IMR-90 (cell line): ENCODE measurements around the gene EMX1. TPM values are rescaled to one million over a fixed set of nuclear protein-coding genes. Genes with fewer than 3 reads are reported as not detected.

Source experiments
- ATAC-seq: fragments of 200-7000 bp; cut with Tn5 transposase; 2 replicates; pipeline ENCODE4 v1.9.1; 2020; ENCODE audit warnings: low read depth, mild to moderate bottlenecking, moderate library complexity
- BruUV-seq: library from RNA; stranded (reverse); fragments of 400-500 nt; replicated peaks from 2 replicates; lab custom pipeline; 2021; lab: Mats Ljungman, UMichigan
- CTCF ChIA-PET: fragments of 300-600 bp; formaldehyde crosslinking; extraction: SDS; loops from one replicate; lab custom pipeline; 2021; ENCODE audit warnings: antibody characterized with exemption; lab: Yijun Ruan, JAX
- POLR2A ChIA-PET: fragments of 300-600 bp; sonication (Branson Sonifier 250); formaldehyde crosslinking; loops from one replicate; lab custom pipeline; 2022; ENCODE audit warnings: antibody characterized with exemption; ENCODE audit not compliant: unreplicated experiment; lab: Charles Lee
- DNase-seq: peaks from one replicate; pipeline ENCODE4 v3.0.0; 2013
- H2AFZ ChIP-seq: replicated peaks from 2 replicates; pipeline ENCODE3; 2013; ENCODE audit warnings: low read length, mild to moderate bottlenecking; ENCODE audit not compliant: poor library complexity
- H2AK5ac ChIP-seq: 2 replicates; pipeline ENCODE4 v1.6.1; 2013; ENCODE audit warnings: low read depth, low read length, inconsistent platforms
- H2AK9ac ChIP-seq: replicated peaks from 2 replicates; pipeline ENCODE3; 2013; ENCODE audit warnings: mild to moderate bottlenecking, low read depth, low read length, moderate library complexity; ENCODE audit not compliant: poor library complexity
- H2BK120ac ChIP-seq: 2 replicates; pipeline ENCODE4 v1.6.1; 2013; ENCODE audit warnings: low read depth, low read length, inconsistent platforms
- H2BK15ac ChIP-seq: 3 replicates; pipeline ENCODE4 v1.6.1; 2013; ENCODE audit warnings: low read depth, low read length, inconsistent platforms
- H2BK20ac ChIP-seq: 2 replicates; pipeline ENCODE4 v1.6.1; 2013; ENCODE audit warnings: low read depth, mild to moderate bottlenecking, inconsistent platforms, low read length, moderate library complexity
- H2BK5ac ChIP-seq: 2 replicates; pipeline ENCODE4 v1.6.1; 2013; ENCODE audit warnings: mild to moderate bottlenecking, low read depth, low read length, inconsistent platforms; ENCODE audit not compliant: poor library complexity, severe bottlenecking
- H3K14ac ChIP-seq: replicated peaks from 2 replicates; pipeline ENCODE4 v1.6.1; 2013; ENCODE audit warnings: low read depth, low read length, inconsistent platforms
- H3K18ac ChIP-seq: 2 replicates; pipeline ENCODE4 v1.6.1; 2013; ENCODE audit warnings: low read depth, low read length, control low read depth
- H3K23ac ChIP-seq: 2 replicates; pipeline ENCODE4 v1.6.1; 2013; ENCODE audit warnings: low read depth, low read length, inconsistent platforms
- H3K27ac ChIP-seq: 2 replicates; pipeline ENCODE4 v1.5.1; 2013; ENCODE audit warnings: mild to moderate bottlenecking, control low read depth, low read length; ENCODE audit not compliant: insufficient read depth
- H3K27me3 ChIP-seq: 2 replicates; pipeline ENCODE4 v1.6.1; 2013; ENCODE audit warnings: low read length; ENCODE audit not compliant: control insufficient read depth, insufficient read depth
- H3K36me3 ChIP-seq: 2 replicates; pipeline ENCODE4 v1.6.1; 2013; ENCODE audit warnings: low read length, mixed read lengths; ENCODE audit not compliant: control insufficient read depth, insufficient read depth
- H3K4ac ChIP-seq: 2 replicates; pipeline ENCODE4 v1.6.1; 2013; ENCODE audit warnings: low read depth, low read length, inconsistent platforms
- H3K4me1 ChIP-seq: 2 replicates; pipeline ENCODE4 v1.6.1; 2013; ENCODE audit warnings: low read length, mixed read lengths; ENCODE audit not compliant: control insufficient read depth, insufficient read depth
- H3K4me2 ChIP-seq: 2 replicates; pipeline ENCODE4 v1.6.1; 2013; ENCODE audit warnings: low read depth, mild to moderate bottlenecking, control low read depth, low read length, moderate library complexity
- H3K4me3 ChIP-seq: 2 replicates; pipeline ENCODE4 v1.5.1; 2013; ENCODE audit warnings: low read depth, mild to moderate bottlenecking, control low read depth, low read length, moderate library complexity; ENCODE audit not compliant: insufficient read depth
- H3K56ac ChIP-seq: 2 replicates; pipeline ENCODE4 v1.6.1; 2013; ENCODE audit warnings: low read length, inconsistent platforms; ENCODE audit not compliant: insufficient read depth; ENCODE audit errors: extremely low read depth
- H3K79me1 ChIP-seq, 2 experiments: 2 replicates each; pipeline ENCODE4 v1.6.1; 2013; ENCODE audit warnings: low read length in 2 of 2, inconsistent platforms in 1 of 2, low read depth in 1 of 2
- H3K9ac ChIP-seq: 2 replicates; pipeline ENCODE4 v1.6.1; 2013; ENCODE audit warnings: low read depth, low read length, control low read depth
- H3K9me1 ChIP-seq: 2 replicates; pipeline ENCODE4 v1.6.1; 2013; ENCODE audit warnings: low read length, inconsistent platforms; ENCODE audit not compliant: insufficient read depth
- H3K9me3 ChIP-seq: 2 replicates; pipeline ENCODE4 v1.6.1; 2013; ENCODE audit warnings: low read length; ENCODE audit not compliant: control insufficient read depth, insufficient read depth
- H4K20me1 ChIP-seq: 2 replicates; pipeline ENCODE4 v1.6.1; 2013; ENCODE audit warnings: low read length, inconsistent platforms; ENCODE audit not compliant: insufficient read depth
- H4K5ac ChIP-seq: 2 replicates; pipeline ENCODE4 v1.6.1; 2013; ENCODE audit warnings: mild to moderate bottlenecking, low read depth, low read length, control low read depth
- H4K8ac ChIP-seq, 2 experiments: 2 replicates each; pipeline ENCODE4 v1.6.1; 2013; ENCODE audit warnings: low read depth in 2 of 2, low read length in 2 of 2, control low read depth in 1 of 2, inconsistent platforms in 1 of 2
- H4K91ac ChIP-seq: 2 replicates; pipeline ENCODE4 v1.6.1; 2013; ENCODE audit warnings: low read depth, low read length, inconsistent platforms; ENCODE audit not compliant: insufficient read depth
- BHLHE40 ChIP-seq: fragments of 150-350 bp; IDR thresholded peaks from 2 replicates; pipeline ENCODE4 v1.6.1; 2016; ENCODE audit warnings: mild to moderate bottlenecking, low read depth, low read length
- CEBPB ChIP-seq: IDR thresholded peaks from 2 replicates; pipeline ENCODE4 v1.6.1; 2012; ENCODE audit warnings: low read depth, low read length, improper control_type of control experiment
- CHD1 ChIP-seq: IDR thresholded peaks from 2 replicates; pipeline ENCODE4 v1.6.1; 2012; ENCODE audit warnings: low read depth, low read length, improper control_type of control experiment
- ELK1 ChIP-seq: fragments of 150-350 bp; IDR thresholded peaks from 2 replicates; pipeline ENCODE4 v1.6.1; 2016; ENCODE audit warnings: low read depth, mild to moderate bottlenecking, low read length, moderate library complexity, borderline replicate concordance
- FOS ChIP-seq: fragments of 150-350 bp; IDR thresholded peaks from 2 replicates; pipeline ENCODE4 v1.6.1; 2016; ENCODE audit warnings: low read depth, low read length
- NFE2L2 ChIP-seq: fragments of 150-350 bp; IDR thresholded peaks from 2 replicates; pipeline ENCODE4 v1.6.1; 2016; ENCODE audit warnings: low read depth, mild to moderate bottlenecking, low read length
- POLR2A ChIP-seq: IDR thresholded peaks from 2 replicates; pipeline ENCODE4 v1.6.1; 2012; ENCODE audit warnings: mild to moderate bottlenecking, low read depth, low read length
- RAD21 ChIP-seq: IDR thresholded peaks from 2 replicates; pipeline ENCODE4 v1.6.1; 2012; ENCODE audit warnings: low read length, improper control_type of control experiment
- SMC3 ChIP-seq: fragments of 150-350 bp; IDR thresholded peaks from 2 replicates; pipeline ENCODE4 v1.6.1; 2016; ENCODE audit warnings: low read depth, mild to moderate bottlenecking, antibody characterized with exemption, low read length, moderate library complexity
- USF2 ChIP-seq: fragments of 150-350 bp; IDR thresholded peaks from 2 replicates; pipeline ENCODE4 v1.6.1; 2017; ENCODE audit warnings: mild to moderate bottlenecking, antibody characterized with exemption, low read length, low read depth
- WGBS, 2 experiments: methylation state at CpG; one replicate each; pipeline versions ENCODE4 v1.1.5 to v1.1.7; 2013; ENCODE audit warnings: missing lambda C conversion rate in 2 of 2; ENCODE audit not compliant: insufficient read length in 1 of 2; ENCODE audit errors: extremely low coverage in 2 of 2; 5-methylcytosine and 5-hydroxymethylcytosine counted together
- dilution Hi-C: fragments of 300-500 bp; cut with HindIII; formaldehyde crosslinking; loops from one replicate; pipeline ENCODE4 v1.14.3; 2018; ENCODE audit warnings: low sequenced_read_pairs; ENCODE audit not compliant: unreplicated experiment
- in situ Hi-C: fragments of 300-500 bp; cut with MboI; formaldehyde crosslinking; loops from 3 replicates; pipeline ENCODE4 v1.14.3; 2019; ENCODE audit warnings: low sequenced_read_pairs, inconsistent platforms, mixed read lengths
- intact Hi-C: fragments of 100-400 bp; cut with micrococcal nuclease; formaldehyde crosslinking; loops from 2 replicates; pipeline ENCODE4 v1.10.0; 2022
- polyA plus RNA-seq, 3 experiments: library from polyadenylated mRNA; depleted of rRNA; stranded (reverse); fragments of >200 nt; gene quantifications; 2 replicates each; pipeline ENCODE4 v1.2.3, GENCODE V29; 2012; ENCODE audit warnings: low replicate concordance in 1 of 3
- total RNA-seq: library from RNA; depleted of rRNA; stranded (reverse); fragments of >200 nt; gene quantifications from 2 replicates; pipeline ENCODE4 v1.2.3, GENCODE V29; 2012

The EMX1 gene
- total and polyA plus RNA-seq, 2 of the 4 experiments (the other 2 are of a cell fraction) = not detected

- H3K4me3 ChIP-seq = no peak overlapping the region
- 0 out of 2 replicates have a peak, but pooled peaks cover 3% of the 10 kb centered on the region for H3K36me3 ChIP-seq
- ChIA-PET CTCF (interaction anchor here (1.0 kb wide), 1 partner anchor 10 kb away, joined by 3 read pairs; no protein-coding TSS in a partner anchor), POLR2A (no interaction called here)
- in situ Hi-C loops (no loop called here), intact Hi-C loops (no loop called here), dilution Hi-C loops (no loop called here)
- no peak overlapping the region for H2BK120ac ChIP-seq
- BruUV-seq = no TSS peak
- no peak overlapping the region for H4K91ac ChIP-seq
- no peaks in the 10 kb centered on the region for H3K9me3 ChIP-seq
- DNase-seq (no peak), ATAC-seq (no peak; the same call in 1 of the 2 replicates)
- no peak overlapping the region for H2AK5ac ChIP-seq
- no peak overlapping the region for H4K5ac ChIP-seq
- H4K8ac ChIP-seq = no peak overlapping the region
- no peak for TF ChIP-seq POLR2A
- TF ChIP-seq USF2 = no peak
- no peak for TF ChIP-seq ELK1
- no peak for TF ChIP-seq CEBPB
- TF ChIP-seq NFE2L2 = no peak
- no peak for TF ChIP-seq SMC3
- TF ChIP-seq CHD1 = no peak
- TF ChIP-seq FOS = no peak
- TF ChIP-seq RAD21 = no peak
- TF ChIP-seq BHLHE40 = no peak
- no peak overlapping the region for H3K4ac ChIP-seq
- no peak overlapping the region for H3K23ac ChIP-seq
- no peak overlapping the region for H3K18ac ChIP-seq
- no peak overlapping the region for H3K14ac ChIP-seq
- H3K27me3 ChIP-seq = no peaks in the 10 kb centered on the region
- H3K56ac ChIP-seq = no peak overlapping the region
- no peak overlapping the region for H3K27ac ChIP-seq
- H2BK15ac ChIP-seq = no peak overlapping the region
- H2BK5ac ChIP-seq = no peak overlapping the region
- peaks cover 11% of the 10 kb centered on the region; the same call in 1 of the 2 replicates for H3K9me1 ChIP-seq
- no peaks in the 10 kb centered on the region for H3K4me1 ChIP-seq
- no peak overlapping the region for H2AK9ac ChIP-seq
- 83% methylated on average over 2 of the region's 10 CpGs; no CpG with 5 or more reads in 1 of the 2 experiments for WGBS, 2 experiments
- H3K4me2 ChIP-seq = no peak overlapping the region
- H3K79me1 ChIP-seq = no peaks in the 10 kb centered on the region
- H2AFZ ChIP-seq = no peak overlapping the region
- H2BK20ac ChIP-seq = no peak overlapping the region
- H4K20me1 ChIP-seq = no peaks in the 10 kb centered on the region
- H3K9ac ChIP-seq = no peak overlapping the region
Measured at GRCh38 chr2:72963423-72964145, 46.3 kb downstream of the EMX1 start.
